NCI-H524 (cell line): ENCODE results near the gene KPNA4.
"Not testable (repeated sequence)": the region's sequence is repeated elsewhere in the genome, so short reads cannot be mapped to it uniquely, and the experiment has no call there.

Experiments used
- DNase-seq, 2 experiments: peaks; one replicate each; lab custom pipeline; 2025; lab: John Stamatoyannopoulos, UW

KPNA4 gene

GRCh38 chr3:160573955-160574525, 8.7 kb upstream of the KPNA4 start:
- not testable (repeated sequence) for DNase-seq

GRCh38 chr3:160569894-160570652, 4.7 kb upstream of the KPNA4 start:
- DNase-seq, result peak in 1 of 2 experiments; percentile 15

- DNase-seq, result no peak
Observed at GRCh38 chr3:160568989-160569388, 3.6 kb upstream of the KPNA4 start.

DNA sequence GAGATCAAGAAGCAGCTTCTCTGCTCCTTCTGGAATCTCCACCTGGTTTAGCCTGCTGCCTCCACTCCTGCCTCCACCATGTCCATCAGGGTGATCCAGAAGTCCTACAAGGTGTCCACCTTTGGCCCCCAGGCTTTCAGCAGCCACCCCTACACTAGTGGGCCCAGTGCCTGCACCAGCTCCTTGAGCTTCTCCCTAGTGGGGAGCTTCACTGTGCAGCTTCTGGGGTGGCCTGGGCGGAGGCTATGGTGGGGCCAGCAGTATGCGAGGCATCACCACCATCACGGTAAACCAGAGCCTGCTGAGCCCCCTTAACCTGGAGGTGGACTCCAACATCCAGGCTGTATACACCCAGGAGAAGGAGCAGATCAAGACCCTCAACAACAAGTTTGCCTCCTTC, 2.4 kb upstream of the KPNA4 start:
- DNase-seq, result no peak

- DNase-seq, result no peak
Observed at GRCh38 chr3:160566499-160566898, 1.1 kb upstream of the KPNA4 start.

DNA sequence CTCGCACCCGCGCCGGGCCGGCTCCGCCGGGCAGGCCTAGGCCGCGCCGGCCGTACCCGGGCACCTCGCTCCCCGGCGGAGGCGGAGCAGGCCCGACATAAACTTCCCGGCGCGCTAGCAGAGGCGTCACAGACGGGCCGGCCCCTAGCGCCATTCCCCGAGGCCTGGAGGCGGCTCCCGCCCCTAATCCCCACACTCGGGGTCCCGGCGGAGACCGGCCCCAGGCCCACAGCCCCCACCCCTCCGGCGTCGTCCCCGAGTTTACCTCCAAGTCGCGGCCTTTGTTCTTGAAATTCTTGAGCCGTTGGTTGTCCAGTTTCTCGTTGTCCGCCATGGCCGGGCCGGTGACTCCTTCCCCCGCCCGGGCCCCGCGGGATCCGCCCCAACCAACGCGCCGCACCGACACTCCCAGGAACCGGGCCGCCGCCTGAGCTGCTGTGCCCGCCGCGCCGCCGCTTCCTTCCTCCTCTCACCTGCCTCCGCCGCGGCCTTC, 376 bp downstream of the KPNA4 start:
- DNase-seq, result peak in 1 of 2 experiments; percentile 58

DNA sequence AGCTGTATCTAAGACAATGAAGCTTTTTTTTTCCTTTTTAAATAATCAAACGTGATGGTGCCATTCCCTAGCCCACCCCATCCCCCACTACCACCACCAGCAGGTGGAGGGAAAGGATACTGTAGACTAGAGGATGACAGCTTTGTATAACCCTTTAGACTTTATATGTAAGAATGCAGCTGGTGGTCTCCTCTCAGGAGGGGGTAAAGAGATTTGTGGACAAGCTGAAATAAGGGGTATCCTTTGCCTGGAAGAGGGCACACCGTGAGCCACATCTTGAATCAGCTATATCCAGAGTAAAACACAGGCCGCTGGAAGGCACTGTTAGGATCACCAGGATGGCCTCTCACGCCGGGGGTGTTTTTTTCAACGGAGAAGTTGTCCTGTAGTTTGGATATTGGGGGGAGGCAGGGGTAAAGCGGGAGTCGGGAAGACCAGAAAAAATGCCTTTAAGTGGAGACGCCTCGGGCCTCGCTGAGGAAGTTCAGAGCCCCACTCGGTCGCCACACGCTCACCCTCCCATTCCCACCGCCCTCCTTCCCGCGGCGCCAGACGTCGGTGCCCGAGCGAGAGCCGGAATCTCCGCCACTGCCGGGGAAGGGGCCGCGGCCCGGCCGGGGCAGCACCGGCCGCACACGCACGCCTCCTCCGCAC, 986 bp downstream of the KPNA4 start:
- DNase-seq, result peak in 1 of 2 experiments; percentile 34

GRCh38 chr3:160562952-160563351, 2.4 kb downstream of the KPNA4 start:
- DNase-seq, result no peak

GRCh38 chr3:160557571-160557970, 7.8 kb downstream of the KPNA4 start:
- DNase-seq, result no peak

DNA sequence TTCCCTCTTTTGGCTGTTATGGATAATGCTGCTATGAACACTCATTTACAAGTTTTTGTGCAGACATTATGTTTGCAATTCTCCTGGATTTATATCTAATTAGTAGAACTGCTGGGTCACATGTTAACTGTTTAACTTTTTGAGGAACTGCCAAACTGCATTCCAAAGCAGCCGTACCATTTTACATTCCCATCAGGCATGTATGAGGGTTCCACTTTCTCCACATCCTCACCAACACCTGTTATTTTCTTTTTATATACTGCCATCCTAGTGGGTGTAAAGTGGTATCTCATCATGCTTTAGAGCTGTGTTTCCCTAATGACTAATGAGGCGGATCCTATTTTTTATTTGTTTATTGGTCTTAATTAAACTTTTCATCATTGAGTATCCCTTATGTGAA, 9.2 kb downstream of the KPNA4 start:
- DNase-seq, result no peak

DNA sequence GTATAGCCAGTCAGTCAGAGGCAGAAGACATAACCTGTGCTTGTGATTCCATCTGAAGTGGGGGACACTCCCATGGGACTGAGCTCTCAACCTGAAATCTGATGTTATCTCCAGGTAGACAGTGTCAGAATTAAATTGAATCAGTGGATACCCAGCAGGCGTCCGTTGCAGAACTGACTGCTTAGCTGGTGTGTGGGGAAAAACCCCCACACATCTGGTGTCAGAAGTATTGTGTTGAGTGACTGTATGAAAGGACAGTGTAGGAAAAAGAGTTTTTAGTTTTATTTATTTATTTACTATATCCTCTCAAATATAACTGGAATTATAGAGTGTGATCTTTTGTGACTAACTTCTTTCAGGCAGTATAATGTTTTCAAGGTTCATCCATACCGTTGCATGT, 10.4 kb downstream of the KPNA4 start:
- DNase-seq, result no peak

GRCh38 chr3:160553827-160554226, 11.5 kb downstream of the KPNA4 start:
- no peak for DNase-seq

GRCh38 chr3:160546727-160547126, 18.6 kb downstream of the KPNA4 start:
- no peak for DNase-seq

DNA sequence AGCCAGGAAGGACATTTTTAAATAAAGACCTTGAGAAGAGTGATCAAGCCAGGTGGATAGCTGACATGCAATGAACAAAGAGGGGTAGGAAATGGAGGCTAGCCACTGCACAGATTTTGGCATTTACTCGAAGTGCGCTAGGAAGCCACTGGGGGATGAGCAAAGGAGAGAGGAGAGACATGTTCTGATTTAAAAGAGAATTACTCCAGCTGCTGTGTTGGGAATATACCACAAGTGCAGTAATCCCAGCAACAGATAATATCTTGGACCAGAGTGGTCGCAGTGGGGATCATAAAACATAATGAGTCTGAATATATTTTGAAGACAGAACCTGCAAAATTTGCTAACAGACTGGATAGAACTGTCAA, 19.9 kb downstream of the KPNA4 start:
- DNase-seq, result no peak

DNA sequence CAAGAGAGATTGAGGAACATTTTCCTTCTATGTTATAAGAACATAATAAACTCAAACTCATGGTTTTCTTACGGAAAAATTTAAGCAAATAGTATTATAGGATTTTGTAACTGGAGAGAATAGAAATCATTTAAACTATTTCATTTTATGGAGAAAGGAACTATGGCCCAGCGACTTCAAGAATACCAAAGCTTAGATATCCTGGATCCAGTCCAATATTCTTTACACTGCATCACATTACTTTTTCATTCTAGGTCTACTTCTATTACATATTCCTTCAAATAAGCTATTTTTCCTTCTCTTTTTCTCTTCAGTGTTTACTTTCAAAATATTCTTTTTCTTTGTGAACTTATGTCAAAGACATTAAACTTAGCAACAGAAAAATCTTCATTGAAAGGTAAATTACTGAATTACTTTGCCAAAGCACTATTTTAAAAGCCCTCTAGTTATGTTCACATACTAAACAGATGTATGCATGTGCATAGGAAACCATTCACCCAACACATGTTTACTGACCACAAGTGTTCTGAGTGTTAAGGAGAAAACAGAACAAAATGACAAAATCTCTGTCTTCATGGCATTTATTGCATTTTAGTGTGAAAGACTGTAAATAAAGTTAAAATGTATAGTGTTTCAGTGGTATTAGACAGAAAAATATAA, 20.4 kb downstream of the KPNA4 start:
- DNase-seq, result no peak

- DNase-seq, result no peak
Observed at GRCh38 chr3:160540551-160540950, 24.8 kb downstream of the KPNA4 start.

- DNase-seq, result peak in 1 of 2 experiments; percentile 26
Observed at GRCh38 chr3:160538895-160539294, 26.5 kb downstream of the KPNA4 start.

DNA sequence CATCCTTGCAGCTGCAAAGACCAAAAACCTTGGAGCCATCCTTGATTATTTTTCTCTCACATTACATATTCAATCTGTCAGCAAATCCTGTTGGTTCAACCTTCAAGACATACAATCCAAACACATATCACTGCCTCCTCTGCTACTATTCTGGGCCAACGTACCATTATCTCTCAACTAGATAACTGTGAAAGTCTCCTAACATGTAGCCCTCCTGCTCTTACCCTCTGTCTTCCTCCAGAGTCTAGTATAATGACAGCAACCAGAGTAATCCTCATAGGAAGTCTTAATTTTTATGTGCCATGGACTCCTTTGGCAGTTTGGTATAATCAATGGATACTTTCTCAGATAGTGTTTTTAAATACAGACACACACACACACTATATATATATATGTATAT, 27.6 kb downstream of the KPNA4 start:
- DNase-seq, result no peak

DNA sequence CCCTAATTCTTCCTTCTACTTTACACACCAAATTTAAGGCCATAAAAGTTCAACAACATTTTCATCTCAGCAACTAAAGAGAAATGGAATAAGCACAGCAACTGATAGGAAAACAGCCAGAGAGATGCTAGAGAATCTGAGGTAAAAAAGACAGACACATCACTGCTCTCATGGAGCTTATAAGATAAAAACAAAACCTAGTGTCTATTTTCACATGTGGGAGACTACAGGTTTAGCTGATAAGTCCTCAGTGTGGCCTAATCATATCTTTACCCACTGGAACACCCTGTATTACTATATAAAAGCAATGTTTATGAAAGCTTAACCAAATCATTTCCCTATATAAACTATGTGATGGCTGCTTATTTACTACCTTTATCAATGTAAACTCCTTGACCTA, 33.0 kb downstream of the KPNA4 start:
- no peak for DNase-seq

DNA sequence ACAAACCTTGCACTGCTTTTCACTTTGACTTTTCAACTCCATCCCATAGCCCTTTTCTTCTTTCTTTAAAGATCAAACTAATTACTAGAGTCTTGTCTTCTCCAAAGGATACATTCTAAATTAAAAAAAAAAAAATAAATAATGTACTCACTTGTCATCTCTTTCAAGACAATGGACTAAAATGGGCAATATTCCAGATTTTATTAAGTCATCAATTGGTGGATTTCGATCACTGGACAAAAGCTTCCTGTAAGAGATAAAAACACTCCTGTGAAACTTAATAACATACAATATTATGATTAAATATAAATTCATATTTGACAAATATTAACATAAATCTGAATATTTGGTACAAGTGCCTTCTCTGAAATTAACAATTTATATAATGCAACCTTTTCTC, 34.1 kb downstream of the KPNA4 start:
- no peak for DNase-seq

- DNase-seq, result not testable (repeated sequence)
Observed at GRCh38 chr3:160516391-160516790, 49.0 kb downstream of the KPNA4 start.

DNA sequence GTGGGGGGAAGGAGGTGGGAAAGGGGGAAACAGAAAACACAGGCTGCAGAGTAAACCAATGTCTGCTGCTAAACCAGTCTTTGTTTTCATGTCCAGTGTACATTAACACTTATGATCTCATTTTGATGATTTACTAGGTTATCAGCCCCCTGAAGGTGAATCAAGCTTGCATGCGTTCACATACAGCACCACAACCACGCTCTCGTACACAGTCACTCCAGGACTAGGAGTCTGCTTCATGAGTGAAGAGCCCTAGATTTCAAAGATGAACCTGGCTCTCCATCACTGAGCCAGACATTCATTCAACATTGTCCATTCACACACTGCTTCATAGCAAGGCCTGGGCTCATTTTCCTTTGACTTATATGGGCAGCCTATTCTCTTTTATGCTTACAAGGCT, 64.0 kb downstream of the KPNA4 start:
- DNase-seq, result no peak

DNA sequence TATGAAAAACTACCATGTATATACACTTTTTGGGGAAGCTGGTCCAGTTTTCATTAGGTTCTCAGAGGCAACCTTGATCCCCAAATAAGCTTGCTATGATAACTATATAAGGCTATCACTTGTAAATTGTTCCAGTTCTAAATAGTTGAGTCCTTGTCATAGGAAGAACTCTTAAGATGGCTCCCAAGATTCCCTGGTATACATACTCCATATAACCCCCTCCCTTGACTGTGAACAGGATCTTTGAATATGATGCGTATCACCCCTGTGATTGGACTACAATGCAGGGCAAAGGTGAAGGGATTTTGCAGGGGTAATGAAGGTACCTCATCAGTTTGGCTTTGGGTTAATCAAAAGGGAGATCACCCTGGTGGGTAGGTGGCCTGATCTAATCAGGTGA, 67.2 kb downstream of the KPNA4 start:
- DNase-seq, result no peak
